Lower leg skin (tissue), 4 donors: ENCODE results near the gene ABHD17B. TPM values are rescaled to one million over a fixed set of nuclear protein-coding genes. Genes with fewer than 3 reads are reported as not detected.
"Not testable (repeated sequence)": the region's sequence is repeated elsewhere in the genome, so short reads cannot be mapped to it uniquely, and the experiment has no call there.

Source experiments
- DNase-seq, 2 donors: peaks; one replicate each; pipeline ENCODE4 v3.0.0-alpha.2; 2019; ENCODE audit warnings: low spot score in 2 of 2
- H3K4me3 ChIP-seq: fragments of 200-600 bp; sonication (generic); 2 replicates; pipeline ENCODE4 v1.5.1; 2017; ENCODE audit warnings: mild to moderate bottlenecking, low read depth; ENCODE audit not compliant: poor library complexity, severe bottlenecking
- CTCF ChIP-seq, 3 donors: fragments of 450-650 bp; IDR thresholded peaks; one replicate each; pipeline ENCODE4 v1.5.1; 2016; ENCODE audit warnings: antibody characterized with exemption in 3 of 3, mild to moderate bottlenecking in 3 of 3, moderate library complexity in 2 of 3
- POLR2A ChIP-seq, 2 donors: fragments of 450-650 bp; IDR thresholded peaks; one replicate each; pipeline ENCODE4 v1.6.1; 2016 to 2017; ENCODE audit warnings: antibody characterized with exemption in 2 of 2, mild to moderate bottlenecking in 1 of 2, moderate library complexity in 1 of 2
- WGBS, 2 donors: methylation state at CpG; one replicate each; pipeline ENCODE4 v1.1.5; 2018; 5-methylcytosine and 5-hydroxymethylcytosine counted together
- intact Hi-C: fragments of 100-400 bp; cut with DNase I; formaldehyde crosslinking; loops from one replicate; pipeline ENCODE4 v1.15.0; 2023; ENCODE audit warnings: low total_unique reads
- total RNA-seq, 4 donors: library from RNA; depleted of rRNA; stranded (reverse); fragments of >200 nt; gene quantifications; one replicate each; pipeline ENCODE4 v1.1.0, GENCODE V29; 2016

ABHD17B gene
- total RNA-seq, 4 donors from 2014 or later = 36.8 to 44.1 (median 40.1) TPM

DNA sequence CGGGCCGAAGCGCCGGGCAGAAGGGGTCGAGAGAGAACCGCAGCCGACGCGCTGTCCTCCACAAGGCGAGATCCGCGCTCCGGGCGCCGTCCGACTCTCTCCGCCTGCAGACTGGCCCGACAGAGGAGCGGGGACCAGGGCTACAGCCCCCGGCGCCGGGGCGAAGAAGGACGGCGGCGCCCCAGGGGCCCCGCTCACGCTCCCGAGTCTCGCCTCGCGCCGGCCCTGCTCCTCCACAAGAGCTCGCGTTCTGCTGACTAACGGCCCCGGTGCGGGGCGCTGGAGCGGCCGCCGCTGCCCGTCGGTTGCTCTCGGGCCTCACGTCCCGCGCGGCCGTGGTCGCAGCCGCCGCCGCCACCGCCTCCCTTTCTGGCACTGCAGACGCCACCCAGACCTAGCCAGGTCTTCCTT, 338 bp downstream of the ABHD17B start:
- WGBS, 2 donors = 0 to 1% methylated on average over 32 to 41 of the region's 56 CpGs
- peak in 1 of 2 donors; percentile 90 for DNase-seq
- TF ChIP-seq CTCF (IDR thresholded peaks at IDR 0.05) (no peak), POLR2A (IDR thresholded peaks at IDR 0.05) (no peak)
- intact Hi-C loops = no loop called here
- H3K4me3 ChIP-seq = peak overlapping the region; percentile 97

GRCh38 chr9:71909887-71910649, 925 bp downstream of the ABHD17B start:
- intact Hi-C loops = no loop called here
- TF ChIP-seq CTCF (IDR thresholded peaks at IDR 0.05) = no peak
- no peak for TF ChIP-seq POLR2A (IDR thresholded peaks at IDR 0.05)
- 0 to 2% methylated on average over 40 to 44 of the region's 47 CpGs for WGBS, 2 donors
- peak overlapping the region; percentile 97 for H3K4me3 ChIP-seq
- DNase-seq = peak; percentile 38 to 90

DNA sequence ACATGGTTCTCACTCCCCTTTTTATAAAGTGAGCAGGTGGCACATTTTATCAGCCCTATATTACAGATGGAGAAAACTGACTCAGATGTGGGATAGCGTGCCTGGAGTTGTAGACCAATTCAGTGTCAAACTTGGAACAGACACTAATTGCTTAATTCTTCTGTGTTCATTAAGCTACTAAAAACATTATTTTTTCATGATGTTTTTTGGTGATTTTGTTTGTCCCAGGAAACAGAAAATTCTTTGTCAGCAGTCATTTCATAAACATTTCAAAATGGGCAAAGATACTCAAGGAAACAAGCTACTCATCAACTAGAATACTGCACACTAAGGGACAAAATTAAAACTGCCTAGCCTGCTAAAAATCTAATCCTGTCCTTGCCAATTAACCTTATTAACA, 2.2 kb downstream of the ABHD17B start:
- intact Hi-C loops = no loop called here
- no peak for DNase-seq
- TF ChIP-seq POLR2A (IDR thresholded peaks at IDR 0.05) (no peak), CTCF (IDR thresholded peaks at IDR 0.05) (no peak)
- H3K4me3 ChIP-seq = no peak overlapping the region
- 43 to 56% methylated on average over 1 of the region's 1 CpG for WGBS, 2 donors

GRCh38 chr9:71904076-71904475, 6.9 kb downstream of the ABHD17B start:
- H3K4me3 ChIP-seq = no peak overlapping the region
- DNase-seq = no peak
- WGBS, 2 donors = 55 to 61% methylated on average over 2 of the region's 2 CpGs
- TF ChIP-seq POLR2A (IDR thresholded peaks at IDR 0.05) (no peak), CTCF (IDR thresholded peaks at IDR 0.05) (no peak)
- intact Hi-C loops = no loop called here

- TF ChIP-seq POLR2A (IDR thresholded peaks at IDR 0.05) (no peak), CTCF (IDR thresholded peaks at IDR 0.05) (no peak)
- H3K4me3 ChIP-seq = no peak overlapping the region
- intact Hi-C loops = no loop called here
- WGBS, 2 donors = 67 to 79% methylated on average over 6 of the region's 6 CpGs
- no peak for DNase-seq
Observed at GRCh38 chr9:71901695-71902597, 9.0 kb downstream of the ABHD17B start.

DNA sequence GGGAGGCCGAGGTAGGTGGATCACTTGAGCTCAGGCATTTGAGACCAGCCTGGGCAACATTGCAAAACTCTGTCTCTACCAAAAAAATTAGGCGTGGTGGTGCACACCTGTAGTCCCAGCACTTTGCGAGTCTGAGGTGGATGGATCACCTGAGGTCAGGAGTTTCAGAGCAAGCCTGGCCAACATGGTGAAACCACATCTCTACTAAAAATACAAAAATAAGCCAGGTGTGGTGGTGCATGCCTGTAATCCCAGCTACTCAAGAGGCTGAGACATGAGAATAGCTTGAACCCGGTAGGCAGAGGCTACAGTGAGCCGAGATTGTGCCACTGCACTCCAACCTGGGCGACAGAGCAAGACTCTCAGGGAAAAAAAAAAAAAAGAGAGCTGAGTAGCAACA, 12.2 kb downstream of the ABHD17B start:
- intact Hi-C loops, H3K4me3 ChIP-seq, DNase-seq: not testable (repeated sequence)
- WGBS, 2 donors = 86 to 96% methylated on average over 6 of the region's 6 CpGs
